ENCODE measurements around the gene SCT.

SCT gene, protein sequence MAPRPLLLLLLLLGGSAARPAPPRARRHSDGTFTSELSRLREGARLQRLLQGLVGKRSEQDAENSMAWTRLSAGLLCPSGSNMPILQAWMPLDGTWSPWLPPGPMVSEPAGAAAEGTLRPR

DNA sequence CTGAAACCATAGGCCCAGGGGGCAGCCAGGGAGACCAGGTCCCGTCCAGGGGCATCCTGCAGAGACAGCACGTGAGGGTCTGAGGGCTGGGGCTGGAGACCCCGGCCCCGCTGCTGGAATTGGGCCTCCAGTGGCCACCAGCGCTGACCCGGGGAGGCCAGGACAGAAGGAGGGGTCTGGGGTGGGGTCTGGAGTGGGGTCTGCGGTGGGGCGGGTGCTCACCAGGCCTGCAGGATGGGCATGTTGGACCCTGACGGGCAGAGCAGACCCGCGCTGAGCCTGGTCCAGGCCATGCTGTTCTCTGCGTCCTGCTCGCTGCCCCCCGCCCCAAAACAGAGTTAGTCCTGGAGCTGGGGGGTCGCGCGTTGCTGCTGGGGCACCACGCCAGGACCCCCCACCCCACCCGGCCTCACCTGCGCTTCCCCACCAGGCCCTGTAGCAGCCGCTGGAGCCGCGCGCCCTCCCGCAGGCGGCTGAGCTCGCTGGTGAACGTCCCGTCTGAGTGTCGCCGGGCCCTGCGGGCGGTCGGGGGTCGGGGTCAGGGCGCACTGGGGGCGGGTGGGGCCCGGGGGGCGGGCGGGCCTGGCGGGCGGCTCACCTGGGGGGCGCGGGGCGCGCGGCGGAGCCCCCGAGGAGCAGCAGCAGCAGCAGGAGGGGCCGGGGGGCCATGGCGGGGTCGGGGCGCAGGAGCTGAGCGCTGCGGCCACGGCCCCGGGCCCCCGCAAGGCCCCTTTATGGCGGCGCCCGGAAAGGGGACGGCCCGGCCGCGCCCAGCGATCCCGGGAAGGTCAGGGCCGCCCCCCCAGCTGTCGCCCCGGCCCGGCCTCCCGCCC, at the start of gene SCT:
TSS of gene SCT (minus strand) at position 707 of the 833 bp plus-strand sequence. CDS start at position 669, 38 bp downstream.
- H3K9ac ChIP-seq (ENCODE audit: low read length) = no peak within 1 kb of the TSS
- H3K9me3 ChIP-seq (ENCODE audit: control insufficient read depth, low read depth, low read length) = no peaks in the 10 kb centered on the region
- no peaks in the 10 kb centered on the region for H3K36me3 ChIP-seq (ENCODE audit: control insufficient read depth, low read depth, low read length)
- no peaks in the 10 kb centered on the region for H3K4me1 ChIP-seq (ENCODE audit: control insufficient read depth, low read depth, low read length)
- H3K27ac ChIP-seq (ENCODE audit: low read length) = no peak within 1 kb of the TSS
- H3K4me3 ChIP-seq (ENCODE audit: low read length) = no peak within 1 kb of the TSS
- H3K27me3 ChIP-seq (ENCODE audit: control insufficient read depth, insufficient read depth, low read length) = peaks cover 39% of the 10 kb centered on the region

DNA sequence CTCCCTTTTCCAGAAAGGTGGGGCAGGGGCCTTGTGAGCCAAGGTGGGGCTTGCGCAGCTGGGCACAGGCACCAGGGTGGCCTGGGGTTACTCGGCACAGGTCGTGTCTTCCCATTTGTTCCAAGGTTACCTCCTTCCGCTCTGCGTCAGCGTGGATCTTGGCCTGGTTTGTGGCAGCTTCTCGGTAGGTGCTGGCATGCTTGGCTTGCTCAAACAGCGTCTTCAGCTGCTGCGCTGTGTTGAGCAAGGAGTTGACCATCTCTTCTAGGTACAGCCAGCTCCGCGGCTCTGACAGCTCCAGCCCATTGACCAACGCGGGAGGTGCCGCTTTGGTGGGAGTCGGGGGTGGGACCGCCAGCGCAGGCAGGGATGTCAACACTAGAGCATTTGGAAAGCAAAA, 47.4 kb upstream of the SCT start:
- H3K9me3 ChIP-seq (ENCODE audit: control insufficient read depth, low read depth, low read length) = no peaks in the 10 kb centered on the region
- H3K4me1 ChIP-seq (ENCODE audit: control insufficient read depth, low read depth, low read length) = no peaks in the 10 kb centered on the region
- peaks cover 29% of the 10 kb centered on the region for H3K36me3 ChIP-seq (ENCODE audit: control insufficient read depth, low read depth, low read length)

DNA sequence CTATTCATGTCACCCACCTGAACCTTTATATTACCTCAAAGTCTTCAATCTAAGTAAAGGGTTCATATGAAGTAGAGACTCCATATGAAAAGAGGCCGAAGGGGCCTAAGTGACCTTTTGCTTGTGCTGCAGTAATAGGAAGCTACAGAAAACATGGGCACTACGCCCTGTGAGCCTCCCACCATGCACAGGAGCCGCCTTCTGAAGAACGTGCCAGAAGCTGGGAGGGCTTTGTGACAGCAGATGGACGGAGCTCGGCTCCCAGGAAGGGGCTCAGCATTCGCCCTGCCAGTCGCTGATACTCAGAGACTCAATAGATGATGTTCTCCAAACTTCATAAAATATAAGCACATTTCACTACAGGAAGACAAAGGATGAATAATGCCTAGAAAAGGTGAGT, 46.9 kb upstream of the SCT start:
- Histone ChIP-seq H3K36me3 (ENCODE audit: control insufficient read depth, low read depth, low read length) (peaks cover 27% of the 10 kb centered on the region), H3K4me1 (ENCODE audit: control insufficient read depth, low read depth, low read length) (no peaks in the 10 kb centered on the region), H3K9ac (ENCODE audit: low read length) (no peak overlapping the region), H3K9me3 (ENCODE audit: control insufficient read depth, low read depth, low read length) (no peaks in the 10 kb centered on the region), H3K27me3 (ENCODE audit: control insufficient read depth, insufficient read depth, low read length) (no peaks in the 10 kb centered on the region), H3K4me3 (ENCODE audit: low read length) (no peak overlapping the region), H3K27ac (ENCODE audit: low read length) (no peak overlapping the region)

More for the DNA sequence above, 47.4 kb upstream of the SCT start:
- Histone ChIP-seq H3K4me3 (ENCODE audit: low read length) (no peak overlapping the region), H3K27ac (ENCODE audit: low read length) (no peak overlapping the region), H3K27me3 (ENCODE audit: control insufficient read depth, insufficient read depth, low read length) (no peaks in the 10 kb centered on the region), H3K9ac (ENCODE audit: low read length) (no peak overlapping the region)

DNA sequence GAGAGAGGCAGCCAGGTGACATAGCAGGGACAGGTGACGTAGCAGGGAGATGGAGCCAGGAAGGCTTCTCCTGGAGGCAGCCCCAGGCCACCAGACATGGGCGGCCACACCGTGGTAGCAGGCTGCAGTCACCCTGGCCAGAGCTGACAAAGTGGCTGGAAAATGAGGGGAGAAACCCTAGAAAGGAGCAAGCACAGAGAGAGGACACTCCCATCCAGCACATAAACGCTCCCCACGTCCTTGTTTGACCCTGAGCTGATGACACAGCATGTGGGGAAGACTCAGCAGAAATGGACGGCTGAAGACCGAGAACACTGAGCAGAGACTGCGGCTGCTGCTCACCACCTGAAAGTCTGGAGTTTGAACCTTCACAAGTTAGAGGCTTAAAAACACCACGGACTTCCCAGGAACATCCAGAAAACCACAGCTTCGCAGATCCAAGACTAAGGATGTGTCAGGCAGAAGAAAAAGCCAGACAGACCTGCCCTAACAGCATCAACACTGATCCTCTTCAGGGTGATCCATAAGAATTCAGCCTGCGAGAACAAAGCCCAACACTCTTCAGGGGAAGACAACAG, 38.8 kb upstream of the SCT start:
- H3K36me3 ChIP-seq (ENCODE audit: control insufficient read depth, low read depth, low read length) = no peaks in the 10 kb centered on the region

DNA sequence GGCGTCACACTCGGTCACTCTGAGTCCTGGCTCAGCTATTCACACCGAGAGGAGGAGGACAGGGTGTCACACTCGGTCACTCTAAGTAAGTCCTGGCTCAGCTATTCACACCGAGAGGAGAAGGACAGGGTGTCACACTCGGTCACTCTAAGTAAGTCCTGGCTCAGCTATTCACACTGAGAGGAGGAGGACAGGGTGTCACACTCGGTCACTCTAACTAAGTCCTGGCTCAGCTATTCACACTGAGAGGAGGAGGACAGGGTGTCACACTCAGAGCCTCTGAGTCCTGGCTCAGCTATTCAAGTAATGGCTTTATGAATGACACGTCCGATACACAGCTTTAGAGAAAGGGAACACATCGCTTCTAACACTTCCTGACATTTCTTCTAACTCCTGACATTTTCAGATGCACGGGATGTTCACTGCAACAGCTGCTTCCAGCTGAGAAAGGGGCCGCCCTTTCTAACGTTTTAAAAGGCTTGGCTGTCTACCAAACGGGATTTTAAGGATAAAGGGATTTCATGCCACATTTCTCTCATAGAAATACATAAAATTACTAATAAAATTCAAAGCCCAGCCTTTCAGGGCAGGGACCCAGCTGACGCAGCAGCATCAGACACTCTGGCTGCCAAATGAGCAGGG, 38.2 kb upstream of the SCT start:
- no peak overlapping the region for H3K27ac ChIP-seq (ENCODE audit: low read length)
- no peak overlapping the region for H3K9ac ChIP-seq (ENCODE audit: low read length)
- H3K4me3 ChIP-seq (ENCODE audit: low read length) = no peak overlapping the region
- no peaks in the 10 kb centered on the region for H3K9me3 ChIP-seq (ENCODE audit: control insufficient read depth, low read depth, low read length)
- no peaks in the 10 kb centered on the region for H3K36me3 ChIP-seq (ENCODE audit: control insufficient read depth, low read depth, low read length)
- no peaks in the 10 kb centered on the region for H3K27me3 ChIP-seq (ENCODE audit: control insufficient read depth, insufficient read depth, low read length)
- H3K4me1 ChIP-seq (ENCODE audit: control insufficient read depth, low read depth, low read length) = no peaks in the 10 kb centered on the region

More for the DNA sequence above, 38.8 kb upstream of the SCT start:
- H3K27ac ChIP-seq (ENCODE audit: low read length) = no peak overlapping the region
- H3K9ac ChIP-seq (ENCODE audit: low read length) = no peak overlapping the region
- no peaks in the 10 kb centered on the region for H3K9me3 ChIP-seq (ENCODE audit: control insufficient read depth, low read depth, low read length)
- no peaks in the 10 kb centered on the region for H3K4me1 ChIP-seq (ENCODE audit: control insufficient read depth, low read depth, low read length)
- no peak overlapping the region for H3K4me3 ChIP-seq (ENCODE audit: low read length)
- H3K27me3 ChIP-seq (ENCODE audit: control insufficient read depth, insufficient read depth, low read length) = no peaks in the 10 kb centered on the region

DNA sequence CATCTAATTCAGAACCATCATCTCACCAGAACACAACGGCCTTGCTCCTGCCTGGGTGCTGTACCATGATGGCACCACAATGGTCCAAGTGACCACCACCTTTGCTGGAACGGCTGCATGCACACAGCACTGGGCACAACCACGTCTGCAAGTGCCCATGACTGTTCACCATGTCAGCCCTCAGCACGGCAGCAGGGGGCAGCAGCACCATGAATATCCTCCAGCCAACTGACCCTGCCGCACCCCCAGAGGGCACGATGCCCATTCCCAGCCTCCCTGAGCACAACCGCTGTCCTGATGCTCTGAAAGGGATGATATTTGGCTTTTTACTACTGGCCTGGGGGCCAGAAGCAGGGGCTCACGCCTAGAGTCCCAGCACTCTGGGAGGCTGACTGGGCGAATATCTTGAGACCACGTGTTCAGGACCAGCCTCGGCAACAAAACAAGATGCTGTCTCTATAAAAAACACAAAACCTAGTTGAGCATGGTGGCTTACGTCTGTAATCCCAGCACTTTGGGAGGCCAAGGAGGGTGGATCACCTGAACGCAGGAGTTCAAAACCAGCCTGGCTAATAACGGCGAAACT, 35.8 kb upstream of the SCT start:
- no peak overlapping the region for H3K9ac ChIP-seq (ENCODE audit: low read length)
- H3K27ac ChIP-seq (ENCODE audit: low read length) = no peak overlapping the region
- H3K4me1 ChIP-seq (ENCODE audit: control insufficient read depth, low read depth, low read length) = no peaks in the 10 kb centered on the region
- H3K9me3 ChIP-seq (ENCODE audit: control insufficient read depth, low read depth, low read length) = no peaks in the 10 kb centered on the region
- H3K27me3 ChIP-seq (ENCODE audit: control insufficient read depth, insufficient read depth, low read length) = no peaks in the 10 kb centered on the region
- H3K36me3 ChIP-seq (ENCODE audit: control insufficient read depth, low read depth, low read length) = no peaks in the 10 kb centered on the region
- no peak overlapping the region for H3K4me3 ChIP-seq (ENCODE audit: low read length)

DNA sequence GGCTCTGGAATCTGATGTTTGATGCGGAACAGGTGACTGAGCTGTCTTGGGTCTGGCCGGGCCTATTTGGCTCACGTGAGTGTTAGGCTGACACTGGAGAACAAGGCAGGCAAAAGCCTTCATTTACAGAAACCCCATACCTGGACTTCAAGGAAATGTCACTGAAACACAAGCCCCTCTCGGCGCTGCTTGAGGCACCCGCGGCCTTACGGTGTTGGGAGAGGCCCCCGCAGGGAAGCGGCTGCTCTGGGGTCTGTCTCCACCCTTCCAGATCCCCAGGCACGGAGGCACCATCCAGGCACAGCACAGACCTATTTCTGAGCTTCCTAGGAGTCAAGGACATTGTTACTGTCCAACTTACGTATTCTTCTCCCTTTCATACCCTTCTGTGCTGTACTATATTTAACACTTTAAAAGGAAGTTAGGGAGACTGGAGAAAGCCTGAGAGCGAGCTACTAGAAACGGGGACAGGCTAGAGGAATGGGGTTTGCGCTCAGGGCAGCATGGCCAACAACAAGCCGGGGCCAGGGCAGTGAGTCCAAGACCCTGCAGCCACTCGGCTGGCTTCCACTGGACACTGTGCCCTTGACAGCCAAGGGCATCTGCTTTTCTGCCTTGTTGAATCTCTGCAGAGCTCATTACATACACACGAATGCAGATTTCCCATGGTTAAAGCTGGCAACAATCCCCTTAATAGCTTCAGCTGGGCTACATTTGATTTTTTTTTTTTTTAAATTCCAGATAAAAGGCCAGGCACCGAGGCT, 33.9 kb upstream of the SCT start:
- H3K27me3 ChIP-seq (ENCODE audit: control insufficient read depth, insufficient read depth, low read length) = no peaks in the 10 kb centered on the region
- peaks cover 3% of the 10 kb centered on the region for H3K36me3 ChIP-seq (ENCODE audit: control insufficient read depth, low read depth, low read length)
- no peaks in the 10 kb centered on the region for H3K9me3 ChIP-seq (ENCODE audit: control insufficient read depth, low read depth, low read length)
- H3K9ac ChIP-seq (ENCODE audit: low read length) = no peak overlapping the region
- no peaks in the 10 kb centered on the region for H3K4me1 ChIP-seq (ENCODE audit: control insufficient read depth, low read depth, low read length)
- no peak overlapping the region for H3K27ac ChIP-seq (ENCODE audit: low read length)
- no peak overlapping the region for H3K4me3 ChIP-seq (ENCODE audit: low read length)

DNA sequence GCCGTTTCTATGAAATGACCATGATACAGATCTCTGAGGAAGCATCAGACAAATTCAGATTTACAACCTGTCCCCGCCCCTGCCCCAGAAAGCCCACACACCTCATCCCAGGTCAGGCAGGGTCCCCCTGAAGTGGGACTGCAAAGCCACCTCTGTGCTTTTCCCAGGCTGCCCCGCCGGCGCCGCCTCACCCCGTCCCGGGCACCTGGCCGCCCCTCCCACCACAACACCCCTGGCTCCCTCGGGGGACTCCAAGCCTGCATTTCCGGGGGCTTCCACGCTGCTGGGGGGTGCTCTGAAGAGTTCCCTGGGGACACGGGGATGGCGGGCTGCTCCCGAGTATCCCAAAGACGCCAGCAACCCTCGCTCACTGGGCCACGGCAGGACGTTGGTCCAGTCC, 33.3 kb upstream of the SCT start:
- Histone ChIP-seq H3K27ac (ENCODE audit: low read length) (no peak overlapping the region), H3K36me3 (ENCODE audit: control insufficient read depth, low read depth, low read length) (peaks cover 3% of the 10 kb centered on the region), H3K4me3 (ENCODE audit: low read length) (no peak overlapping the region), H3K9me3 (ENCODE audit: control insufficient read depth, low read depth, low read length) (no peaks in the 10 kb centered on the region), H3K4me1 (ENCODE audit: control insufficient read depth, low read depth, low read length) (no peaks in the 10 kb centered on the region), H3K27me3 (ENCODE audit: control insufficient read depth, insufficient read depth, low read length) (no peaks in the 10 kb centered on the region), H3K9ac (ENCODE audit: low read length) (no peak overlapping the region)

DNA sequence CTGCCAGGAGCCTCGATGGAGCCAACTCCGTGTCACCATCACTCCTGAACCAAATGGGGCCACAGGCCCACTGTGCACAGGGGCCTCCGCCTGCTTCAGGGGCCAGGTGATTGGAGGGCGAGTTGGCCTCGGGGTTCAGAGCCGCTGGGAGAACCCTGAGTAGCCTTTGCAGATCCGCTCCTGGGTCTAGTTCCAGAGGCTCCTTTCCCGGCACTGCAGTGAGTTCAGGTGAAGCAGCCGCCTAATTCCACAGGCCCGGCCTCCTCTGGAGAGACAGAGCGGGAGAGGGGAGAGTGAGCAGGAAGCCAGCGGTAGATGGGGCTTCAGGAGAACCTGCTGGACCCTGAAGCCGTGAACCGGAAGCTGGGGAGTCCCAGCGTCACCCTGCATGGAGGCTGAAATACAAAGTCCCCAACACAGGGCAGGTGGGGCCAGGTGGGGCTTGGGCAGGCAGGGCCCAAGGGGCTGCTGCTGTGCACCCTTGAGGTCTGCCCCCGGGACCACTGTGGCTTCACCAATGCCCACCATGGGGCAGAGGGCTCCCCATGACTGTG, 32.6 kb upstream of the SCT start:
- no peak overlapping the region for H3K9ac ChIP-seq (ENCODE audit: low read length)
- no peak overlapping the region for H3K4me3 ChIP-seq (ENCODE audit: low read length)
- H3K27ac ChIP-seq (ENCODE audit: low read length) = no peak overlapping the region
- H3K36me3 ChIP-seq (ENCODE audit: control insufficient read depth, low read depth, low read length) = peaks cover 3% of the 10 kb centered on the region
- H3K4me1 ChIP-seq (ENCODE audit: control insufficient read depth, low read depth, low read length) = no peaks in the 10 kb centered on the region
- no peaks in the 10 kb centered on the region for H3K9me3 ChIP-seq (ENCODE audit: control insufficient read depth, low read depth, low read length)
- no peaks in the 10 kb centered on the region for H3K27me3 ChIP-seq (ENCODE audit: control insufficient read depth, insufficient read depth, low read length)

DNA sequence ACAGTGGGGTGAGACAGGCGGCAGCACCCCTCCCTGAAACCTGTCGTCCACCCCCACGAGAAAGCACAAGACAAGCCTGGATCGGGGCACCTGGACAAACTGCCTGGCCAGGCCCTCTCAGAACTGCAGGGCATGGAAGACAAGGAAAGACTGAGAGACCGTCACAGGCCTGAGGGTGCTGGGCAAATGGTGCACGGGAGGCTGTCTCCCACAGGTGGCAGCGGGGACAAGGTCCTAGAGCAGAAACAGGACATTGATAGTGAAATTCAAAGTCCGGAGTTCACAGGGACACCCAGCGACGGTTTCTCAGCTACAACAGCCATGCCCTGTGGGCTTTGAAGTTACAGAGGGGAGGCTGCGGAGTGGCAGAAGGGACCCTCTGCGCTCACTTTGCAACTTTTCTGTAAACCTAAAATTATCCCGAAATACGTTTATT, 30.7 kb upstream of the SCT start:
- Histone ChIP-seq H3K4me3 (ENCODE audit: low read length) (no peak overlapping the region), H3K27me3 (ENCODE audit: control insufficient read depth, insufficient read depth, low read length) (no peaks in the 10 kb centered on the region), H3K9ac (ENCODE audit: low read length) (no peak overlapping the region), H3K27ac (ENCODE audit: low read length) (no peak overlapping the region), H3K9me3 (ENCODE audit: control insufficient read depth, low read depth, low read length) (no peaks in the 10 kb centered on the region), H3K36me3 (ENCODE audit: control insufficient read depth, low read depth, low read length) (peaks cover 9% of the 10 kb centered on the region), H3K4me1 (ENCODE audit: control insufficient read depth, low read depth, low read length) (no peaks in the 10 kb centered on the region)
